Smooth muscle cell (in vitro differentiated cells): ENCODE results near the gene PICK1. TPM values are rescaled to one million over a fixed set of nuclear protein-coding genes. Genes with fewer than 3 reads are reported as not detected.
A peak's percentile ranks its signal among the peaks of the same experiment; 100 is the strongest.

Experiments used
- DNase-seq: peaks from one replicate; lab custom pipeline; 2025; ENCODE audit not compliant: unreplicated experiment; lab: John Stamatoyannopoulos, UW
- H2AFZ ChIP-seq: fragments of 200-600 bp; sonication (generic); 2 replicates; pipeline ENCODE4 v1.6.0; 2016; ENCODE audit warnings: antibody characterized with exemption, low read depth, mild to moderate bottlenecking
- H3F3A ChIP-seq: fragments of 200-600 bp; sonication (generic); 2 replicates; pipeline ENCODE4 v1.6.0; 2017; ENCODE audit warnings: antibody characterized with exemption, low read depth
- H3K27ac ChIP-seq: fragments of 200-600 bp; sonication (generic); 2 replicates; pipeline ENCODE4 v1.5.1; 2016; ENCODE audit warnings: low read depth, mild to moderate bottlenecking
- H3K27me3 ChIP-seq: fragments of 200-600 bp; sonication (generic); 2 replicates; pipeline ENCODE4 v1.6.1; 2016; ENCODE audit warnings: low read depth, mild to moderate bottlenecking
- H3K36me3 ChIP-seq: fragments of 200-600 bp; sonication (generic); 2 replicates; pipeline ENCODE4 v1.5.1; 2016; ENCODE audit warnings: low read depth
- H3K4me1 ChIP-seq: fragments of 200-600 bp; sonication (generic); 2 replicates; pipeline ENCODE4 v1.5.1; 2016; ENCODE audit warnings: low read depth
- H3K4me2 ChIP-seq: fragments of 200-600 bp; sonication (generic); 2 replicates; pipeline ENCODE4 v1.6.0; 2016; ENCODE audit warnings: mild to moderate bottlenecking
- H3K4me3 ChIP-seq: fragments of 200-600 bp; sonication (generic); 2 replicates; pipeline ENCODE4 v1.5.1; 2016; ENCODE audit warnings: mild to moderate bottlenecking
- H3K79me2 ChIP-seq: fragments of 200-600 bp; sonication (generic); 2 replicates; pipeline ENCODE4 v1.6.0; 2016; ENCODE audit warnings: low read depth, mild to moderate bottlenecking
- H3K9ac ChIP-seq: fragments of 200-600 bp; sonication (generic); 2 replicates; pipeline ENCODE4 v1.6.0; 2016; ENCODE audit warnings: low read depth
- H3K9me3 ChIP-seq: fragments of 200-600 bp; sonication (generic); replicated peaks from 2 replicates; pipeline ENCODE4 v1.5.1; 2016; ENCODE audit warnings: low read depth
- H4K20me1 ChIP-seq: fragments of 200-600 bp; sonication (generic); 2 replicates; pipeline ENCODE4 v1.6.0; 2016; ENCODE audit warnings: low read depth
- WGBS: methylation state at CpG from one replicate; pipeline ENCODE4 v1.1.7; 2016; ENCODE audit warnings: low lambda C conversion rate; 5-methylcytosine and 5-hydroxymethylcytosine counted together
- polyA plus RNA-seq: library from polyadenylated mRNA; unstranded; fragments of >200 nt; fragmentation: Nextera tagmentation; extraction: Ambion mirVana; gene quantifications from 2 replicates; pipeline ENCODE4 v1.2.1, GENCODE V29; 2016
- total RNA-seq: library from RNA; depleted of rRNA; stranded (reverse); fragments of >200 nt; gene quantifications from 2 replicates; pipeline ENCODE4 v1.2.3, GENCODE V29; 2014
- TF ChIP-seq, protein P1 (sequence below): fragments of 200-600 bp; sonication (generic); IDR thresholded peaks from 2 replicates; pipeline ENCODE4 v1.5.1; 2017; ENCODE audit warnings: borderline replicate concordance, mild to moderate bottlenecking, antibody characterized with exemption; ENCODE audit not compliant: insufficient read depth, poor library complexity, severe bottlenecking

The PICK1 gene
- total and polyA plus RNA-seq, 2 experiments from 2014 or later: 8.8 to 17.5 TPM

- Histone ChIP-seq H4K20me1 (no peaks in the 10 kb centered on the region), H3K36me3 (no peaks in the 10 kb centered on the region), H3K27me3 (peaks cover 4% of the 10 kb centered on the region), H3K4me2 (no peak overlapping the region), H3K9me3 (no peaks in the 10 kb centered on the region), H3K4me3 (no peak overlapping the region), H3F3A (no peaks in the 10 kb centered on the region), H3K27ac (no peak overlapping the region), H3K4me1 (peaks cover 18% of the 10 kb centered on the region), H3K79me2 (no peaks in the 10 kb centered on the region), H3K9ac (no peak overlapping the region), H2AFZ (no peak overlapping the region)
- TF ChIP-seq, protein P1, sequence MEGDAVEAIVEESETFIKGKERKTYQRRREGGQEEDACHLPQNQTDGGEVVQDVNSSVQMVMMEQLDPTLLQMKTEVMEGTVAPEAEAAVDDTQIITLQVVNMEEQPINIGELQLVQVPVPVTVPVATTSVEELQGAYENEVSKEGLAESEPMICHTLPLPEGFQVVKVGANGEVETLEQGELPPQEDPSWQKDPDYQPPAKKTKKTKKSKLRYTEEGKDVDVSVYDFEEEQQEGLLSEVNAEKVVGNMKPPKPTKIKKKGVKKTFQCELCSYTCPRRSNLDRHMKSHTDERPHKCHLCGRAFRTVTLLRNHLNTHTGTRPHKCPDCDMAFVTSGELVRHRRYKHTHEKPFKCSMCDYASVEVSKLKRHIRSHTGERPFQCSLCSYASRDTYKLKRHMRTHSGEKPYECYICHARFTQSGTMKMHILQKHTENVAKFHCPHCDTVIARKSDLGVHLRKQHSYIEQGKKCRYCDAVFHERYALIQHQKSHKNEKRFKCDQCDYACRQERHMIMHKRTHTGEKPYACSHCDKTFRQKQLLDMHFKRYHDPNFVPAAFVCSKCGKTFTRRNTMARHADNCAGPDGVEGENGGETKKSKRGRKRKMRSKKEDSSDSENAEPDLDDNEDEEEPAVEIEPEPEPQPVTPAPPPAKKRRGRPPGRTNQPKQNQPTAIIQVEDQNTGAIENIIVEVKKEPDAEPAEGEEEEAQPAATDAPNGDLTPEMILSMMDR: no peak
- 86% methylated on average over 7 of the region's 7 CpGs for WGBS
- DNase-seq: no peak
Observed at GRCh38 chr22:38079804-38080203, 22.6 kb downstream of the PICK1 start.

GRCh38 chr22:38080474-38080849 is 23.3 kb downstream of the PICK1 start:
- H4K20me1 ChIP-seq: no peaks in the 10 kb centered on the region
- H3K9ac ChIP-seq: no peak overlapping the region
- 82% methylated on average over 11 of the region's 11 CpGs for WGBS
- no peaks in the 10 kb centered on the region for H3F3A ChIP-seq
- H3K27ac ChIP-seq: no peak overlapping the region
- no peaks in the 10 kb centered on the region for H3K36me3 ChIP-seq
- peaks cover 4% of the 10 kb centered on the region for H3K27me3 ChIP-seq
- H3K79me2 ChIP-seq: no peaks in the 10 kb centered on the region
- peak overlapping the region; percentile 85 for H3K4me2 ChIP-seq
- H2AFZ ChIP-seq: no peak overlapping the region
- peaks cover 22% of the 10 kb centered on the region for H3K4me1 ChIP-seq
- DNase-seq: no peak
- H3K9me3 ChIP-seq: no peaks in the 10 kb centered on the region
- H3K4me3 ChIP-seq: no peak overlapping the region
- TF ChIP-seq, protein P1: no peak

DNA sequence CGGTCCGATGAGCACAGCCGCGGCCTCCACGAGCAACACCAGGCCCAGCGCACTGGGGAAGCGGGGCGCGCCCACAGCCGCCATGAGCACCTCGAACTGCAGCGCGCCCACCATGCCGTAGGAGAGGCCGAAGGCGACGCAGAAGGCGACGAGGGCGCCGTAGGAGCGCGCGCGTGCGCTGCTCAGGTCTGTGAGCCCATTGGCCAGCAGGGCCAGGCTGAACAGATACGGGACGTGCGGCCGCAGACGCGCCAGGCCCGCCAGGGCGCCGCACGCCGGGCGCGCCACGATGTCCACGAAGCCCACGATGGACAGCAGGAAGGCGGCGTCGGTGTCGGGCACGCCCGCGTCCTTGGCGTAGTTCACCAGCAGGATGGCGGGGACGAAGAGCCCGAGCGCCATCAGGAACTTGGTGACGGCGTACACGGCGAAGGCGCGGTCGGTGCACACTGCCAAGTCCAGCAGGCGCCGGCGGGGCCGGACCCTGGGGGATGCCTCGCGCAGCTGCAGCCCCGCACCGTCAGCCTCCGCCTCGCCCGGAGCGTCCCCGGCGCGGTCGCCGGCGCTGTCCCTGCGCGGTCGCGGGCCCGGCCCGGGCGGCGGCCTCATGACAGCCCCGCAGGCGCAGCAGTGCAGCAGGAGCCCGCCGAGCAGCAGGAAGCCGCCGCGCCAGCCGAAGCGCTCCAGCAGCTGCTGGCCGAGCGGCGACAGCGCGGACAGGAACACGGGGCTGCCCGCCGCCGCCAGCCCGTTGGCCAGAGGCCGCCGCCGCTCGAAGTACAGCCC is 23.8 kb downstream of the PICK1 start:
- Histone ChIP-seq H3K4me3 (peak overlapping the region; percentile 36), H4K20me1 (no peaks in the 10 kb centered on the region), H2AFZ (no peak overlapping the region), H3K36me3 (no peaks in the 10 kb centered on the region), H3F3A (no peaks in the 10 kb centered on the region), H3K27me3 (peaks cover 4% of the 10 kb centered on the region), H3K9ac (no peak overlapping the region), H3K79me2 (no peaks in the 10 kb centered on the region), H3K9me3 (no peaks in the 10 kb centered on the region), H3K27ac (no peak overlapping the region), H3K4me2 (peak overlapping the region; percentile 85), H3K4me1 (peaks cover 22% of the 10 kb centered on the region)
- TF ChIP-seq, protein P1: no peak
- 18% methylated on average over 108 of the region's 110 CpGs for WGBS
- no peak for DNase-seq

GRCh38 chr22:38081636-38081940 is 24.4 kb downstream of the PICK1 start:
- Histone ChIP-seq H3K4me2 (peak overlapping the region; percentile 85), H3K79me2 (no peaks in the 10 kb centered on the region), H3K9ac (no peak overlapping the region), H2AFZ (no peak overlapping the region), H4K20me1 (no peaks in the 10 kb centered on the region), H3K27ac (no peak overlapping the region), H3K4me3 (peak overlapping the region; percentile 36), H3F3A (no peaks in the 10 kb centered on the region), H3K36me3 (no peaks in the 10 kb centered on the region), H3K4me1 (peaks cover 22% of the 10 kb centered on the region), H3K27me3 (peaks cover 4% of the 10 kb centered on the region), H3K9me3 (no peaks in the 10 kb centered on the region)
- no peak for DNase-seq
- TF ChIP-seq, protein P1: no peak
- 40% methylated on average over 16 of the region's 17 CpGs for WGBS
